Measurements from ENCODE around the gene BPIFA2.
"Not testable (repeated sequence)": the region's sequence is repeated elsewhere in the genome, so short reads cannot be mapped to it uniquely, and the experiment has no call there.

The BPIFA2 gene

DNA sequence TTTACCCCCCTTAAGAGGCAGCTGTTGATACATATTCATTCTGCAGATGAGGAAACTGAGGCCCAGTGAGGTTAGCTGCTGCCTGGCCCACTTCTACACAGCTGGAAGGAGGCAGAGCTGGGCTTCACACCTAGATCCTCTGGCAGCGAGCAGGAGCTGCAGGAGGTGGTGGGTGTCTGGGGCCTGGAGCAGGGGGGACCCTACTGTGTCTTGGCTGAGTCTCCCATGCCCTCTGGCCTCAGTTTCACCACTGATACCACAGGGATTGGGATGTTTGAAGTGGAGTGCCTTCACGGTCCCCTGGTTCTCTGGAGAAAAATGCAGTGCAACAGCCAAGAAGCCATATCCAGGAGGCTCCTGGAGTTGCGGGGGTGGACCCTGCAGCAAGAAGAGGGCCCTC, 8.2 kb upstream of the BPIFA2 start:
- DNase-seq (ENCODE audit: low read depth in 1 of 2, low spot score in 1 of 2), result no peak

DNA sequence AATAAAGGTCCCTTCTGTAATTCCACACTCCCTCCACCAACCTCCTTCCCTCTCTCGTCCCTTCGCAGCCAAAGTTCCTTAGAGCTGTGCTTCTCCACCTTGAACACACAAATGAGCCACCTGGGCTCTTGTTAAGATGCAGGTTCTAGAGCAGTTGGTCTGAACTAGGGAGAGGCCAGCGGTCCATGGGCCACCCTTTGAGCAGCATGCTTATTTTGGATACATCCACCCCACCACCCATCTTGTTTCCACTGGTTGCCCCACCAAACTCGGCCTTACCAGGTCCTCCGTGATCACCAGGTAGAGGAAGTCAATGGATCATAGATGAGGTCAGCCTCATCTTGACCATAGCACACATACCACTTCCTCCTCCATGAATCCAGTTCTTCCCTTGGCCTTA, 7.3 kb upstream of the BPIFA2 start:
- DNase-seq (ENCODE audit: low read depth in 1 of 2, low spot score in 1 of 2), result no peak

DNA sequence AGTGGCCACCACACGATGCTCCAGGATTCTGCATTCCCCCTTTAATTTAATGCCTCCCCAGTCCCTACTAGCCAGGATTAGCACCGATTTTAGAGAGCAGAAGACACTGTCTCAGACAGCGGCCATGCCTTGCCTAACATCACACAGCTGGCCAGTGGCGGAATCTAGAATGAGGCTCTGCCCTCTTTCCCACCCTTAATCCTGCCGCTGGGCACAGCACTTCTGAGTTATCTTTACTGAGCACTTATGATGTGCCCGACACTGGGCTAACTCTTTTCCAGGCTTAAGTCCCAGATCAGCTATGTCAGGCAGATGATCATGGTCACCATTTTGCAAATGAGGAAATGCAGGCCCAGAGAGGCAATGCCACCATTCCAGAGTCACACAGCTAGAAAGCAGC, 5.6 kb upstream of the BPIFA2 start:
- DNase-seq (ENCODE audit: low read depth in 1 of 2, low spot score in 1 of 2), result no peak

DNA sequence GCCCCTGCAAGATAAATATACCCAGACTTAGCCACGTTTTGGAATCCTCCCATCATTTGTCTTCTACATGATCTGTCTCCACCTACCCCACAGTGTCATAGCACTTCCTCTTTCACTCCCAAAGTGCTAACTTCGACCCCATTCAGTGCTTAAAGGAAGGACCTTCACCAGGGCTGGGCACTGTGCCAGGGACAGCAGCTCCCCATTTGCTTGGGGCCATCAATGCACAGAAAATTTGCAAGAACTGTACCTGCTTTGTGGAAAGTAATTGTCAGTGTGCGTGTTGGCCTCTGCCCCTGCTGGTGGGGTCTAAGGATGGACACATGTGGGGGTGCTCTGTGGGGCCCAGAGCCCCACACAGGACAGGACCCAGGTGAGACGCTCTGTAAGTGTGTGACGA, 5.2 kb upstream of the BPIFA2 start:
- no peak for DNase-seq (ENCODE audit: low read depth in 1 of 2, low spot score in 1 of 2)

DNA sequence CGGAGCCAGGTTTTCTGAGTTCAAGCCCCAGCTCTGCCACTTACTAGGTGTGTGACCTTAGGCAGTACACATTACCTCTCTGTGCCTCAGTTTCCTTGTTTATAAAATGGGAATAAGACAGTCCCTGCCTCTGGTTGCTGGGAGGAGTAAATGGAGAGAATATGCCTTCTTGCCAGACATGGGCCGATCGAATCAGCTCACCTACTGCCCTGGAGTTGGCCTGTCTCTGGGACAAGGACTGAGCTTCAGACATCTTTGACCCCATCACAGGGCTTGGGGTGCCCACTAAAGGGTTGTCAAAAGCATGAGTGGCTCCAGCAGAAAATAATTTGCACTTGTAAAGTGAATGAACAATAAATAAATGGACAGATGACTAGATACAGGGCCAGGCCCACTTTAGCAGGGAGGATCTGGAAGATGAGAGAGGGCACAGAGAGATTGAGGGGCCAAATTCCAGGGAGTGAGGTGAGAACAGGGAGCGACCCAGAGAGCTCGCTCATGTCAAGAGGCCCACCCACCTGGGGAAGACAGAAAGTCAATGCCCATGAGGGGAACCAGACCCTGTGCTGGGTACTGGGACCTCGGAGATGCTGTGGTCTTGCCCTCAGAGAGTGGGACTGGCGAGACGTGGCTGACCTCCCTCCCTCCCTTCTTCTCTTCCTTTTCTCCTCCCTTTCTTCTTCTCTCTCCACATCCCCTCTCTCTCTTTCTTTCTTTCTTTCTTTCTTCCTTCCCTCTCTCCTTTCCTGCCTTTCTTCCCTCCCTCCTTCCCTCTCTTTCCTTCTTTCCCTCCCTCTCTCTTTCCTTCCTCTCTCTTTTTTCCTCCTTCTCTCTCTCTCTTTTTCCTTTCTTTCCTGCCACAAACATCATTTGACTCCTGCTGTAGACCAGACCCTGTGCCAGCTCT, 3.9 kb upstream of the BPIFA2 start:
- DNase-seq (ENCODE audit: low read depth in 1 of 2, low spot score in 1 of 2), result no peak

DNA sequence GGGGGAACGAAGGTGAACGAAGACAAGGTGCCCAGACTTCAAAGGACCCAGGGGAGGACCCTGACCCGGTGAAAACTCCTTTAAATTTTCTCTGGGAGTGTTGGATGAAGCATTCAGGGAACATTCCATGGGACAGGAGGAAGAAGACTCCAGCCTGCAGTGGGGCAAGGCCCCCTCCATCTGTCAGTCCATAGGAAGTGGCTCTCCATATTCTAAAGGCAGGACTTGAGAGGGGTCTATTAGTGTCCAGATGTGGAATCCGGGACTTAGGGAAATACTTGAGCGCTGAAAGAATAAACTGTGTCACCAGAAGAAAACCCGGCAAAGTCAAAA, 3.2 kb upstream of the BPIFA2 start:
- DNase-seq (ENCODE audit: low read depth in 1 of 2, low spot score in 1 of 2), result no peak

DNA sequence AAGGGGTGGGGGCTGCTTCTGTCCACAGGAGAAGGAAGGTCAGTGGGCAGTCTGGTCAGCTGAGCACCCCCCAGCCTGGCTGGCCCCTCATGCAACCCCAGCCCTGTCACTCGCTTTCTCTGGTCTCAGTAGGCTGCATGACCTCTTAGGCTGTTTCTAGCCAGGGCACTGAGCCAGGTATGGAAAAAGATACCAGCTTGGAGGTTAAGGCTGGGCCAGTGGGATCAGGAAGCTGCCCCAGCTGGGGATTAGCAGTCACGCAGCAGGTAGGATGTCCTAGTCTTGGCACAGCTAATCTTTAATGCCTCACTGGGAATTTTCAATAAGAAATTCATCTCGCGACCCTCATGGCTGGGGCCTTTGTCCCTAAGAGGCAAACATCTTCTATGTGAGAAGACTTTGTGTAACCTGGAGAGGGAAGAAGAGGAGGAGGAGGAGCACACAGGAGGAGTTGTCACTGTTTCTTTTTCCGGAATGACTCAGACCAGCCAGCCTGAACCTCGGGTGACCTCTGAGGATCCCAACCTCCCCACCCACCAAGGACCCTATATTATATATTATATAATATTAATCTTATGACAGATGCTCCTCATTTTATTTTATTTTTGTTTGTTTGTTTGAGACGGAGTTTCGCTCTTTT, 2.4 kb upstream of the BPIFA2 start:
- DNase-seq (ENCODE audit: low read depth in 1 of 2, low spot score in 1 of 2), result no peak

DNA sequence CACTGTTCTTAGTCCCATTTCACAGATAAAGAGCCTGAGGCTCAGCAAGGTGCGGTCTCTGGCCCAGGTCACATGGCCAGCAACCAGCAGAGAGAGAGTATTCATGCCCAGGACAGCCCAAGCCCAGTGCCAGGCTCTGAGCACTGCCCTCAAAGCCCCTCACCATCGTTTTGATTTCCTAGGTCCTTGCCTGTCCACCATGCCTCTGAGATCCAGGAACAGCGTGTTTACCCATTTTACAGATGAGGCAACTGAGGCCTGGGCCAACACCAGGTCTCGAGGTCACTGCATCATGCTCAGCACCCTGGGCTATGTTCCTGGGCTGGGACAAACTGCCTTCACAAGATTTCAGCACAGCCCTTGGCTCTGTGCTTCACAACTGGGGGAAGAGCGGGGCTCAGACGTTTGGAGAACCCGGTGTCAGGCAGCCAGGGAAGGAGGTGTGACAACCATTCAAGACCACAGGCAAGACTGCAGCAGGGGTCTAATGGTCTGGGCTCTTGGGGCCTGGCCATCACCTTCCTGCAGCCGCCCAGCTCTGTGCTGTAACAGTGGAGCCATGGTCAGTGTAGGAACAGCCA, 1.3 kb upstream of the BPIFA2 start:
- no peak for DNase-seq (ENCODE audit: low read depth in 1 of 2, low spot score in 1 of 2)

DNA sequence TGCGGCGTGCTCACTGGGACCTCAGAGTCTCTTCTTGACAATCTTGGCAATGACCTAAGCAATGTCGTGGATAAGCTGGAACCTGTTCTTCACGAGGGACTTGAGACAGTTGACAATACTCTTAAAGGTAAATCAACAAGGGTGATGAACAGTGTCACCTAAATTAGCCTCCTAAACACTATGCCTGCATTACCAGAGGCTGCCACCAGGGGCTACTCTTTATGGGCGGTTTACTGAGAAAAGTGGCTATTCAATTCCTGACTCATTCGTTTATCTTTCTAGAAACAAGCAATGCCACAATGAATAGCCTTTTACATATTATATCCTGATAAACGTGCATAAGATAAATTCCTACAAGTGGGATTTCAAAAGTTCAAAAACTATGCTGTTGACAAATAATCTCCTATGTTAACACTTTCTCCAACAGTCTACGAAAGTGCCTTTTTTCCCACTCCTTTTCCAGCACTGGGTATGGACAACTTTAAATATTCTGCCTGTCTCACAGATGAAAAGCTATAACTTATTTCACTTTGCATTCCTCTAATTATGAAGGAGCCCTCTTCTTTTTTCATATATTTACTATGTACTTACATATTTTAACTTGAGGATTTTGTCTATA, 1.3 kb downstream of the BPIFA2 start:
- no peak for DNase-seq (ENCODE audit: low read depth in 1 of 2, low spot score in 1 of 2)

DNA sequence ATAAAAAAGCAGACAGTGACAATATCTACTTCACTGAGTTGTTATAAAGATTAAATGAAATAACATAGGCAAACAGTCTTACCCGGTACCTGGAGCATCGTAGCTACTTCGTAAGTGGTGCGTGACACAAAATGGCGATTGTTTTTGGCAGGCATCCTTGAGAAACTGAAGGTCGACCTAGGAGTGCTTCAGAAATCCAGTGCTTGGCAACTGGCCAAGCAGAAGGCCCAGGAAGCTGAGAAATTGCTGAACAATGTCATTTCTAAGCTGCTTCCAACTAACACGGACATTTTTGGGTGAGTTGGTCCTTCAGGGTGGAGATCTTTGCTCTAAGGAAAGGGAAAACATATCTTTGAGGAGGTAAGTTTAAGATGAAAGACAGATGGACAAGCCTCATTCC, 4.8 kb downstream of the BPIFA2 start:
- no peak for DNase-seq (ENCODE audit: low read depth in 1 of 2, low spot score in 1 of 2)

DNA sequence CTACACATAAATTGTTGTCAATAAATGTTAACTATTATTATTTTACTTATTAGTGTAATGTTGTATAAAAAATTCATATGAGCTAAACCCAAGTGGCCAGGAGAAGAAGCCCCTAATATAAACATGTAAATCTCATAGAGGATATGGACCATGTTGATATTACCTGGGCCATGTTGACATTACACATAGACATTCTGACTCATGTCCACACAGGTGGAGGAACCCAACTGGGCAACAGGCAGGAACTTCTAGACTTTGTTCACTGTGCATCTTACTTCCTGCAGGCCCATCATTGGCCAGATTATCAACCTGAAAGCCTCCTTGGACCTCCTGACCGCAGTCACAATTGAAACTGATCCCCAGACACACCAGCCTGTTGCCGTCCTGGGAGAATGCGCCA, 7.2 kb downstream of the BPIFA2 start:
- no peak for DNase-seq (ENCODE audit: low read depth in 1 of 2, low spot score in 1 of 2)

DNA sequence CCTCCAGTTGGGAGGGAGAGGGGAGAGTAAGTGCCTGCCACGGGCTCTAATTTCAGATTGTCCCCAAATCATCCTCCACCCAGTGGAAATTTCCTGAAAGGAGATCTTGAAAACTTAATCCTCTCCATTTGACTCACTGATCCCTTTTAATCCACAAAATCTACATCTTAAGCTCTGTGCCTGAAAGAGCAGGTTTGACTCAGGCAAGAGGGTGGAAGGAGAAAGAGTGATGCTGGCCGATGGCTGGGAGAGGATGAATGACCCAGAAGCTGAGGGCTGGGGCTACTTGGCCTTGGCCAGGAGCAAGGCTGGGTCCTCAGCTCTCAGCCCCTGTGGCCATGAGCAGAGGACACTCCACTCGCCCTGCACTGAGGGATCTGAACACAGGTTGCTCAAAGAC, 8.1 kb downstream of the BPIFA2 start:
- DNase-seq (ENCODE audit: low read depth in 1 of 2, low spot score in 1 of 2), result no peak

DNA sequence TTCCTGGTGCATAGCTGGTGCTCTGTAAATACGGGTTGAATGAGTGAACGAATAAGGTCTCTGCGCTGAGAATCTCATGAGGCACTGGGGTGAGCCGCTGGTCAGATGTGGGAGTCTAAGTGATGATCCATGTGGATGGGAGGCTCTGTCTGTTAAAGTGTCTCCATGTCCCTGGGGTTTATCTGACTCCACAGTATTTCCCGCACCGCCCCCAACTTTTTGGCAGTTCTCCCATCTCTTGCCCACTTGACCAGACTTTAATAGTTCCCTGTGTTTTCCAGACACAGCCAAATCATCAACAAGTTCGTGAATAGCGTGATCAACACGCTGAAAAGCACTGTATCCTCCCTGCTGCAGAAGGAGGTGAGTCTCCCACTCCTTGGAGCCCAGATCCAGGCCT, 9.9 kb downstream of the BPIFA2 start:
- DNase-seq (ENCODE audit: low read depth in 1 of 2, low spot score in 1 of 2), result no peak

DNA sequence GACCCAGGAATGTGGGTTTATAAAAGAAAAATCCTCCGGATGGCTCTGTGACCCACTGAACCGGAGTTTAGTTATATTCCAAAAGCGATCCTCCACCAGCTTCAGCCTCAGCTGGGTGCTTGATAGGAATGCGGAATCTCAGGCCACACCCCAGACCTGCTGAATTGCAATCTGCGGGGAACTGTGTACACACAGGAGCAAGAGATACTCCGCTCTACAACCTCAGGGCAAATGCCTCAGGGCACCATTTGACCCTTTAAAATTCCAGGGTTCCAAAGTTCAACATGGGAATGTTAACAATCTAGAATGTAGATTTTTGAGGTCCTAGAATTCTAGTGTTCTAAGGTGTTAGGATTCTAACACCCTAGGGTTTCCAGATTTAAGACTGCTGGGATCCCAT, 10.8 kb downstream of the BPIFA2 start:
- no peak for DNase-seq (ENCODE audit: low read depth in 1 of 2, low spot score in 1 of 2)

DNA sequence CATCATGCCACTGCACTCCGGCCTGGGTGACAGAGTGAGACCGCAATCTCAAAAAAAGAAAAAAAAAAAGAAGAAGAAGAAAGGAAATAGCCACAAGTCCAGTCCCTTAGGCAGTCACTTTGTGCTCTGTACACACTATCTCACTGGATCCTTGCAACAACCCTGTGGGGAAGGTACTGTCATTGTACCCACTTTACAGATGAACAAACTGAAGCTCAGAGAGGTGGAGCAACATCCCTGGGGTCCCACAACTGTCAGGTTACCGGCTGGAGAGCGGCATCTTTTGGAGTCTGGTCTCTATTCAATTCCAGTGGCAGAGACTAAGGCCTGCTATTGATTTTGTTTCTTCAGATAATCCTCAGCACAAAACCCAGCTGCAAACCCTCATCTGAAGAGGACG, 12.2 kb downstream of the BPIFA2 start:
- no peak for DNase-seq (ENCODE audit: low read depth in 1 of 2, low spot score in 1 of 2)

DNA sequence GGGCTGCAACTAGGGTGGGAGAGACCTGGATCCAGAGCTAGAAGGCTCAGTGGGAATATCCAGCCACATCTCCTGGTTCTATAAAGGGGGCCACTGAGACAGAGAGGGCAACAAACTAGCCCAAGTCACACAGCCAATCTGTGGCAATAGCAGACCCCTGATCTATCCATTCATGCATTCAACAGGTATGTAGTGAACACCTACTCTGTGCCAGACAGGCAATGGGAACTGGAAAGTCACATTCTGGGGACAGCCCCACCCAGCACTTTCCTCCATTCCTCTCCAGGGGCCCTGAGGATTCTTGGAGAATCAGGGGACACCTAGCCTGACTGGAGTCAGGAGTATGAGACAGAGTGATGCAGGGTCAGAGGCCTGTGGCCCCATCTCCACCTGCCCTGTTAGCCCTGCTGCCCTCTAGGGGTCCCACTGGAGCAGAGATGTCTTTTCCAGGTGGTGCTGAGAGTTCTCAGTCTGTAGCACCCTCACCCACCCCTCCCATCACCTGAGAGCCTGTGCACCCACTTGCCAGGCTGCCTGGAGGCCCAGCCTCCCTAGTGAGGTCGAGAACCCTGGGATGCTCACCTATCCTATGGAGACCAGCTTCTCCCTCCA, 13.6 kb downstream of the BPIFA2 start:
- no peak for DNase-seq (ENCODE audit: low read depth in 1 of 2, low spot score in 1 of 2)

DNA sequence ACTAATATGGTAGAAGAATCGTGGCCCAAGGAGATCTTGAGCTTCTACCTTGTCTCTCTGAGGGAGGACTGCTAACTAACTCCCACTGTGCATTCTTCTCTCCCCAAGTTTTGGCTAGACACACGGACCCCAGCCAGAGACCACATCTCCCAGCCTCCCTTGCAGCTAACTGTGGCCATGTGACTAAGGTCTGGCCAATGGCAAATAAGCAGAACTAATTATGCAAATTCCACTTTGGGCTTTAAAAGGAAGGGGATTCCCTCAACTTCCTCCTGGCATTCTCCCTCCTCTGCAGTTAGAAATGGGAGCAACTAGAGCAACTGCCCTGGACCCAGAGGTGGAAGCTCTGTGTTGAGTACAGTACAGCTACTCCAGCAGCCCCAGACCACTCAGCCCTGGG, 15.4 kb downstream of the BPIFA2 start:
- DNase-seq (ENCODE audit: low read depth in 1 of 2, low spot score in 1 of 2), result no peak

DNA sequence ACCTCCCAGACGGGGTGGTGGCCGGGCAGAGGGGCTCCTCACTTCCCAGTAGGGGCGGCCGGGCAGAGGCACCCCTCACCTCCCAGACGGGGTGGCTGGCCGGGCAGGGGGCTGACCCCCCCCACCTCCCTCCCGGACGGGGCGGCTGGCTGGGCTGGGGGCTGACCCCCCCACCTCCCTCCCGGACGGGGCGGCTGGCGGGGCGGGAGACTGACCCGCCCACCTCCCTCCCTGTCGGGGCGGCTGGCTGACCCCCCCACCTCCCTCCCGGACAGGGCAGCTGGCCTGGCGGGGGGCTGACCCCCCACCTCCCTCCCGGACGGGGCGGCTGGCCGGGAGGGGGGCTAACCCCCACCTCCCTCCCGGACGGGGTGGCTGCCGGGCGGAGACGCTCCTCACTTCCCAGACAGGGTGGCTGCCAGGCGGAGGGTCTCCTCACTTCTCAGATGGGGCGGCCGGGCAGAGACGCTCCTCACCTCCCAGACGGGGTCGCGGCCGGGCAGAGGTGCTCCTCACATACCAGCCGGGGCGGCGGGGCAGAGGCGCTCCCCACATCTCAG, 17.2 kb downstream of the BPIFA2 start:
- not testable (repeated sequence) for DNase-seq (ENCODE audit: low read depth in 1 of 2, low spot score in 1 of 2)

DNA sequence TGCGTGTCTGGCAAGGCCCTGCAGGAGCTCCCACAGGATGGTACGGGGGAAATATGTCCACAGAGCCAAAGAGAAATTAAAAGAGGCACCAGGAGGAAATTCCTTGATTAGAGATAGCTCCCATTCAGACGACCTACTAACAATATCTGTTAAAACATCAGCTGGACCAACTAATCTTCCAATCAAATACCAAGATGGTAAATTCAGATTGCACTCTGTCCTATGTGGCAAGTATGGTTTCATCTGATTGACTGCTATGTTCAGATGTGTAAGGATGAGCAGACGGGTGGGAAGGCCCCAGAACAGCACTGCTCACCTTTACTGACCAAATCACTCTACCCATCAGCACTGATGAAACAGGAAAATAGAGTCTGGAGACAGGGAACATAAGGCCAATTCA, 19.5 kb downstream of the BPIFA2 start:
- DNase-seq (ENCODE audit: low read depth in 1 of 2, low spot score in 1 of 2), result no peak

DNA sequence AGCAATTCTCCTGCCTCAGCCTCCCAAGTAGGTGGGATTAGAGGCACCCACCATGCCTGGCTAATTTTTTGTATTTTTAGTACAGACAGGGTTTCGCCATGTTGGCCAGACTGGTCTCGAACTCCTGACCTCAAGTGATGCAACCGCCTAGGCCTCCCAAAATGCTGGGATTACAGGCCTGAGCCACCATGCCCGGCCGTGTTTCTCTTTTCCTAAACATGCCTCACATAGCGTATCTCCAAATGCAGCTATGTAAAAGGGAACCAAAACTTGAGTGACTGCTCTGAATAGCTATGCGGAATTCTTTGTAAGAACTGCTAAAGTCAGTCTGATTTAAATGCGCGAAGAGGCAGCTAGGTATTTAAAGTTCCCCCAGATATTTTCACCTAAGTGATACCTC, 20.5 kb downstream of the BPIFA2 start:
- no peak for DNase-seq (ENCODE audit: low read depth in 1 of 2, low spot score in 1 of 2)

DNA sequence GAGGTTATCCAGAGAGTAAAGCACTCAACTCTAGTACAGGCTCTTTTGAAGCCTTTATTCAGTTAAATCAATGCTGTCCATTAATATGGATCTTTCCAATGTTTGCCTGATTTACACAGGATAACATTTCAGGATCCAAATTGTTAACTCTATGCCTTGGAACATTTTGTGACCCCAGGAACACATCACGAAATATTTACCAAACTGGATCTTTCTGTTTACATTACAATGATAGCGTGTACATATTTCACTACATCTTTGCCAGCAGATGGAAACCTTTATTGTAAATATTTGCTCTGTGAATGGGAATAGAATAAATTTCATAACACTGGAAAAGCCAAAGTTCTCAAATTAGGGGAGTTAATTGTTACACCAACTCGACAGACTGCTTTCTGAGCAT, 23.5 kb downstream of the BPIFA2 start:
- DNase-seq (ENCODE audit: low read depth in 1 of 2, low spot score in 1 of 2), result no peak
